Keratinocyte (primary cell): Measurements from ENCODE around the gene BPGM. TPM values are rescaled to one million over a fixed set of nuclear protein-coding genes. Genes with fewer than 3 reads are reported as not detected.
A peak's percentile ranks its signal among the peaks of the same experiment; 100 is the strongest.

Experiments
- DNase-seq: peaks from one replicate; pipeline ENCODE4 v3.0.0-alpha.2; 2011; ENCODE audit warnings: low read depth, missing footprints, low spot score
- FAIRE-seq: peaks from 2 replicates; lab custom pipeline; 2011; peaks lifted over from hg19 to GRCh38; lab: Jason Lieb, UNC
- H2AFZ ChIP-seq: 2 replicates; pipeline ENCODE4 v1.6.0; 2012; ENCODE audit warnings: low read length, control low read depth, inconsistent platforms; ENCODE audit not compliant: control insufficient read depth
- H3K27ac ChIP-seq: 2 replicates; pipeline ENCODE4 v1.5.1; 2011; ENCODE audit warnings: low read length; ENCODE audit not compliant: control insufficient read depth, insufficient read depth
- H3K27me3 ChIP-seq: 3 replicates; pipeline ENCODE4 v1.6.0; 2011; ENCODE audit warnings: low read length; ENCODE audit not compliant: control insufficient read depth, insufficient read depth; ENCODE audit errors: extremely low read depth
- H3K36me3 ChIP-seq, 2 experiments: 2 replicates in 1 of 2; 3 replicates in 1 of 2; pipeline ENCODE4 v1.5.1; 2011; ENCODE audit warnings: low read length in 2 of 2, mild to moderate bottlenecking in 1 of 2; ENCODE audit not compliant: control insufficient read depth in 2 of 2, insufficient read depth in 2 of 2; ENCODE audit errors: extremely low read depth in 1 of 2
- H3K4me1 ChIP-seq: 3 replicates; pipeline ENCODE4 v1.5.1; 2011; ENCODE audit warnings: low read length; ENCODE audit not compliant: control insufficient read depth, insufficient read depth; ENCODE audit errors: extremely low read depth
- H3K4me2 ChIP-seq: 3 replicates; pipeline ENCODE4 v1.6.0; 2011; ENCODE audit warnings: low read depth, low read length; ENCODE audit not compliant: control insufficient read depth, insufficient read depth; ENCODE audit errors: extremely low read depth
- H3K4me3 ChIP-seq, 3 experiments: fragments of 200-600 bp in 1 of 3; sonication (generic) in 1 of 3; 2 replicates in 2 of 3; 3 replicates in 1 of 3; pipeline ENCODE4 v1.5.1; 2011 to 2016; ENCODE audit warnings: low read length in 3 of 3, mild to moderate bottlenecking in 3 of 3, control low read depth in 2 of 3, inconsistent platforms in 1 of 3, low read depth in 1 of 3, mixed read lengths in 1 of 3, mixed run types in 1 of 3, moderate library complexity in 1 of 3; ENCODE audit not compliant: control insufficient read depth in 2 of 3, insufficient read depth in 2 of 3; ENCODE audit errors: extremely low read depth in 1 of 3
- H3K79me2 ChIP-seq: 2 replicates; pipeline ENCODE4 v1.6.0; 2012; ENCODE audit warnings: low read length; ENCODE audit not compliant: control insufficient read depth, insufficient read depth
- H3K9ac ChIP-seq: 3 replicates; pipeline ENCODE4 v1.6.0; 2011; ENCODE audit warnings: low read length; ENCODE audit not compliant: control insufficient read depth, insufficient read depth; ENCODE audit errors: extremely low read depth
- H3K9me1 ChIP-seq: 3 replicates; pipeline ENCODE4 v1.6.0; 2011; ENCODE audit warnings: low read length; ENCODE audit not compliant: control insufficient read depth, insufficient read depth; ENCODE audit errors: extremely low read depth
- H3K9me3 ChIP-seq: 2 replicates; pipeline ENCODE4 v1.5.1; 2012; ENCODE audit warnings: low read depth, low read length; ENCODE audit not compliant: control insufficient read depth
- H4K20me1 ChIP-seq: 3 replicates; pipeline ENCODE4 v1.6.0; 2011; ENCODE audit warnings: low read length; ENCODE audit not compliant: control insufficient read depth, insufficient read depth; ENCODE audit errors: extremely low read depth
- CTCF ChIP-seq, 3 experiments: IDR thresholded peaks in 1 of 3; conservative IDR thresholded peaks in 1 of 3; optimal IDR thresholded peaks in 1 of 3; 2 replicates in 2 of 3; 3 replicates in 1 of 3; pipeline versions ENCODE3 to v1.5.1; 2011; ENCODE audit warnings: low read length in 3 of 3, mild to moderate bottlenecking in 3 of 3, moderate library complexity in 2 of 3, control low read depth in 1 of 3, inconsistent platforms in 1 of 3; ENCODE audit not compliant: insufficient read depth in 2 of 3; ENCODE audit errors: extremely low read depth in 1 of 3
- EZH2 ChIP-seq: IDR thresholded peaks from one replicate; pipeline ENCODE4 v1.6.1; 2012; ENCODE audit warnings: inconsistent platforms, mild to moderate bottlenecking, low read length, moderate library complexity
- dilution Hi-C: fragments of 300-500 bp; cut with MboI; formaldehyde crosslinking; loops from one replicate; pipeline ENCODE4 v1.7.0; 2020; ENCODE audit warnings: low sequenced_read_pairs; ENCODE audit not compliant: extremely low pct_ligation_motif_present
- polyA plus RNA-seq, 5 experiments: library from polyadenylated mRNA; depleted of rRNA in 3 of 5; stranded (reverse) in 3 of 5; stranded (forward) in 1 of 5; unstranded in 1 of 5; fragments of >200 nt; gene quantifications; 1 replicate in 1 of 5; 2 replicates in 3 of 5; 3 replicates in 1 of 5; pipeline versions ENCODE4 v1.2.1 to v1.2.3, GENCODE V29; 2011 to 2012; ENCODE audit warnings: missing spikeins in 2 of 5, low read depth in 1 of 5, low replicate concordance in 1 of 5

Gene BPGM
- polyA plus RNA-seq, 1 donor (not counting 4 experiments of a cell fraction or from before 2014, with no cell fraction given), result 31.2 TPM

- no peaks in the 10 kb centered on the region for H3K27me3 ChIP-seq
- H3K9me1 ChIP-seq, result no peaks in the 10 kb centered on the region
- dilution Hi-C loops, result no loop called here
- H3K4me3 ChIP-seq, result no peak overlapping the region
- H4K20me1 ChIP-seq, result no peaks in the 10 kb centered on the region
- no peaks in the 10 kb centered on the region for H3K9me3 ChIP-seq
- H3K79me2 ChIP-seq, result no peaks in the 10 kb centered on the region
- no peak overlapping the region for H3K4me2 ChIP-seq
- FAIRE-seq, result peak; percentile 29
- no peaks in the 10 kb centered on the region for H3K36me3 ChIP-seq
- DNase-seq, result no peak
- TF ChIP-seq CTCF (optimal IDR thresholded peaks at IDR 0.05 in 1 of 3, IDR thresholded peaks at IDR 0.05 in 1 of 3, conservative IDR thresholded peaks at IDR 0.05 in 1 of 3; ENCODE audit: extremely low read depth in 1 of 3, insufficient read depth in 2 of 3, low read length in 3 of 3) (no peak), EZH2 (no peak)
- H3K9ac ChIP-seq, result no peak overlapping the region
- no peak overlapping the region for H3K27ac ChIP-seq
- peaks cover 10% of the 10 kb centered on the region for H3K4me1 ChIP-seq
- no peak overlapping the region for H2AFZ ChIP-seq
Observed at GRCh38 chr7:134636008-134636449, 10.6 kb upstream of the BPGM start.

GRCh38 chr7:134637441-134637840, 9.2 kb upstream of the BPGM start:
- Histone ChIP-seq H4K20me1 (no peaks in the 10 kb centered on the region), H3K9ac (no peak overlapping the region), H3K27ac (no peak overlapping the region), H3K36me3 (no peaks in the 10 kb centered on the region), H3K4me3 (no peak overlapping the region), H3K9me1 (no peaks in the 10 kb centered on the region), H3K4me1 (peaks cover 10% of the 10 kb centered on the region), H2AFZ (no peak overlapping the region), H3K4me2 (peak overlapping the region; percentile 22), H3K79me2 (no peaks in the 10 kb centered on the region), H3K27me3 (no peaks in the 10 kb centered on the region), H3K9me3 (no peaks in the 10 kb centered on the region)
- dilution Hi-C loops, result no loop called here
- no peak for DNase-seq
- FAIRE-seq, result no peak
- TF ChIP-seq EZH2 (no peak), CTCF (optimal IDR thresholded peaks at IDR 0.05 in 1 of 3, IDR thresholded peaks at IDR 0.05 in 1 of 3, conservative IDR thresholded peaks at IDR 0.05 in 1 of 3; ENCODE audit: extremely low read depth in 1 of 3, insufficient read depth in 2 of 3, low read length in 3 of 3) (no peak)
